CD4-positive, alpha-beta T cell treated with Interleukin-6 at 100 ng/mL for 8 hours (primary cell): ENCODE data around the gene MARCHF3.
"Not testable (repeated sequence)": the region's sequence is repeated elsewhere in the genome, so short reads cannot be mapped to it uniquely, and the experiment has no call there.

ENCODE experiments used
- DNase-seq: peaks from one replicate; pipeline ENCODE4 v3.0.0-alpha.2; 2020; ENCODE audit warnings: mixed read lengths, low spot score

Gene MARCHF3

GRCh38 chr5:127011961-127012644 is 18.3 kb downstream of the MARCHF3 start:
- no peak for DNase-seq

- no peak for DNase-seq
Observed at GRCh38 chr5:127011153-127011552, 19.2 kb downstream of the MARCHF3 start.

- no peak for DNase-seq
Observed at GRCh38 chr5:127010362-127010761, 20.0 kb downstream of the MARCHF3 start.

GRCh38 chr5:127009784-127010183 is 20.6 kb downstream of the MARCHF3 start:
- DNase-seq, result no peak

GRCh38 chr5:127008300-127008975 is 21.9 kb downstream of the MARCHF3 start:
- DNase-seq, result no peak

GRCh38 chr5:127007522-127007921 is 22.8 kb downstream of the MARCHF3 start:
- DNase-seq, result no peak

- no peak for DNase-seq
Observed at GRCh38 chr5:127006744-127007143, 23.6 kb downstream of the MARCHF3 start.

- DNase-seq, result not testable (repeated sequence)
Observed at GRCh38 chr5:127005282-127005681, 25.1 kb downstream of the MARCHF3 start.

GRCh38 chr5:127004721-127005120 is 25.6 kb downstream of the MARCHF3 start:
- no peak for DNase-seq

- no peak for DNase-seq
Observed at GRCh38 chr5:127003798-127004495, 26.4 kb downstream of the MARCHF3 start.

GRCh38 chr5:127002390-127002789 is 28.0 kb downstream of the MARCHF3 start:
- DNase-seq, result no peak

GRCh38 chr5:127001621-127002296 is 28.6 kb downstream of the MARCHF3 start:
- DNase-seq, result no peak

GRCh38 chr5:126998895-126999570 is 31.3 kb downstream of the MARCHF3 start:
- no peak for DNase-seq

GRCh38 chr5:126998201-126998631 is 32.1 kb downstream of the MARCHF3 start:
- no peak for DNase-seq

GRCh38 chr5:126995689-126996088 is 34.7 kb downstream of the MARCHF3 start:
- no peak for DNase-seq

- no peak for DNase-seq
Observed at GRCh38 chr5:126995039-126995438, 35.3 kb downstream of the MARCHF3 start.

- no peak for DNase-seq
Observed at GRCh38 chr5:126994485-126994884, 35.9 kb downstream of the MARCHF3 start.

GRCh38 chr5:126988021-126988569 is 42.3 kb downstream of the MARCHF3 start:
- DNase-seq, result peak; percentile 49

GRCh38 chr5:126987271-126987899 is 43.0 kb downstream of the MARCHF3 start:
- DNase-seq, result no peak

- no peak for DNase-seq
Observed at GRCh38 chr5:126984632-126985031, 45.7 kb downstream of the MARCHF3 start.

- no peak for DNase-seq
Observed at GRCh38 chr5:126983874-126984266, 46.5 kb downstream of the MARCHF3 start.
